ENCODE results near the gene RSF1. TPM values are rescaled to one million over a fixed set of nuclear protein-coding genes. Genes with fewer than 3 reads are reported as not detected.

Gene RSF1
- total RNA-seq, 1 donor from 2014 or later = 40.6 TPM

- no peak for TF ChIP-seq CTCF (IDR thresholded peaks at IDR 0.05; ENCODE audit: borderline replicate concordance)
- intact Hi-C loops (cut with micrococcal nuclease) = no loop called here
- H3K27ac ChIP-seq (replicated peaks) = no peak overlapping the region
- H3K9me3 ChIP-seq (replicated peaks) = peaks cover 6% of the 10 kb centered on the region
- DNase-seq = no peak
- peaks cover 6% of the 10 kb centered on the region for H3K36me3 ChIP-seq
- H3K27me3 ChIP-seq (ENCODE audit: low read depth) = no peaks in the 10 kb centered on the region
- H3K4me1 ChIP-seq = peaks cover 43% of the 10 kb centered on the region
- H3K4me3 ChIP-seq = no peak overlapping the region
These were observed 5.7 kb downstream of the RSF1 start for GRCh38 chr11:77814848-77815247.

GRCh38 chr11:77813256-77813655 lies 7.3 kb downstream of the RSF1 start:
- DNase-seq = no peak
- Histone ChIP-seq H3K9me3 (replicated peaks) (peaks cover 6% of the 10 kb centered on the region), H3K4me3 (no peak overlapping the region), H3K36me3 (peaks cover 6% of the 10 kb centered on the region), H3K27me3 (ENCODE audit: low read depth) (no peaks in the 10 kb centered on the region), H3K27ac (replicated peaks) (no peak overlapping the region), H3K4me1 (peaks cover 39% of the 10 kb centered on the region)
- no peak for TF ChIP-seq CTCF (IDR thresholded peaks at IDR 0.05; ENCODE audit: borderline replicate concordance)
- intact Hi-C loops (cut with micrococcal nuclease) = no loop called here

GRCh38 chr11:77806993-77807392 lies 13.5 kb downstream of the RSF1 start:
- no peak for DNase-seq
- TF ChIP-seq CTCF (IDR thresholded peaks at IDR 0.05; ENCODE audit: borderline replicate concordance) = no peak
- no peaks in the 10 kb centered on the region for H3K9me3 ChIP-seq (replicated peaks)
- no peaks in the 10 kb centered on the region for H3K36me3 ChIP-seq
- H3K4me1 ChIP-seq = peaks cover 31% of the 10 kb centered on the region
- no peaks in the 10 kb centered on the region for H3K27me3 ChIP-seq (ENCODE audit: low read depth)
- intact Hi-C loops (cut with micrococcal nuclease) = no loop called here
- no peak overlapping the region for H3K4me3 ChIP-seq
- no peak overlapping the region for H3K27ac ChIP-seq (replicated peaks)

GRCh38 chr11:77806415-77806814 lies 14.1 kb downstream of the RSF1 start:
- intact Hi-C loops (cut with micrococcal nuclease) = no loop called here
- no peak for TF ChIP-seq CTCF (IDR thresholded peaks at IDR 0.05; ENCODE audit: borderline replicate concordance)
- Histone ChIP-seq H3K36me3 (no peaks in the 10 kb centered on the region), H3K27ac (replicated peaks) (no peak overlapping the region), H3K9me3 (replicated peaks) (no peaks in the 10 kb centered on the region), H3K4me1 (peaks cover 35% of the 10 kb centered on the region), H3K27me3 (ENCODE audit: low read depth) (no peaks in the 10 kb centered on the region), H3K4me3 (no peak overlapping the region)
- no peak for DNase-seq

GRCh38 chr11:77801477-77801876 lies 19.0 kb downstream of the RSF1 start:
- Histone ChIP-seq H3K9me3 (replicated peaks) (no peaks in the 10 kb centered on the region), H3K4me3 (no peak overlapping the region), H3K36me3 (no peaks in the 10 kb centered on the region), H3K4me1 (peaks cover 41% of the 10 kb centered on the region), H3K27me3 (ENCODE audit: low read depth) (no peaks in the 10 kb centered on the region), H3K27ac (replicated peaks) (no peak overlapping the region)
- intact Hi-C loops (cut with micrococcal nuclease) = no loop called here
- no peak for TF ChIP-seq CTCF (IDR thresholded peaks at IDR 0.05; ENCODE audit: borderline replicate concordance)
- DNase-seq = no peak

GRCh38 chr11:77800449-77800848 lies 20.1 kb downstream of the RSF1 start:
- no peak overlapping the region for H3K4me3 ChIP-seq
- no peak for DNase-seq
- intact Hi-C loops (cut with micrococcal nuclease) = no loop called here
- no peaks in the 10 kb centered on the region for H3K36me3 ChIP-seq
- H3K27me3 ChIP-seq (ENCODE audit: low read depth) = no peaks in the 10 kb centered on the region
- no peak overlapping the region for H3K27ac ChIP-seq (replicated peaks)
- H3K4me1 ChIP-seq = peaks cover 44% of the 10 kb centered on the region
- H3K9me3 ChIP-seq (replicated peaks) = no peaks in the 10 kb centered on the region
- TF ChIP-seq CTCF (IDR thresholded peaks at IDR 0.05; ENCODE audit: borderline replicate concordance) = no peak
